Transverse colon (tissue), 4 donors: ENCODE data around the gene DNAJC5. TPM values are rescaled to one million over a fixed set of nuclear protein-coding genes. Genes with fewer than 3 reads are reported as not detected.
"Not testable (repeated sequence)": the region's sequence is repeated elsewhere in the genome, so short reads cannot be mapped to it uniquely, and the experiment has no call there.

ENCODE experiments used
- DNase-seq: peaks from one replicate; pipeline ENCODE4 v3.0.0-alpha.2; 2019
- H3K27ac ChIP-seq, 4 donors: fragments of 200-600 bp; sonication (generic); 2 replicates each; pipeline ENCODE4 v1.5.1; 2016 to 2018; ENCODE audit warnings: inconsistent platforms in 4 of 4
- H3K27me3 ChIP-seq: fragments of 200-600 bp; sonication (generic); 2 replicates; pipeline ENCODE4 v1.5.1; 2017; ENCODE audit warnings: inconsistent platforms
- H3K36me3 ChIP-seq, 4 donors: fragments of 200-600 bp; sonication (generic); 2 replicates each; pipeline ENCODE4 v1.5.1; 2017 to 2019; ENCODE audit warnings: inconsistent platforms in 4 of 4
- H3K4me1 ChIP-seq, 4 donors: fragments of 200-600 bp; sonication (generic); 2 replicates each; pipeline ENCODE4 v1.5.1; 2017 to 2020; ENCODE audit warnings: inconsistent platforms in 4 of 4
- H3K4me3 ChIP-seq, 4 donors: fragments of 200-600 bp; sonication (generic); 1 replicate in 1 of 4; 2 replicates in 3 of 4; pipeline versions ENCODE4 v1.5.1 to v1.6.1; 2017 to 2019; ENCODE audit warnings: inconsistent platforms in 4 of 4
- H3K9me3 ChIP-seq, 2 donors: fragments of 200-600 bp; sonication (generic); 2 replicates each; pipeline ENCODE4 v1.5.1; 2017 to 2019; ENCODE audit warnings: inconsistent platforms in 2 of 2
- EP300 ChIP-seq: sonication (generic); formaldehyde crosslinking; IDR thresholded peaks from one replicate; pipeline ENCODE4 v1.6.1; 2017; ENCODE audit warnings: antibody characterized with exemption, low read depth
- POLR2A ChIP-seq: fragments of 450-650 bp; IDR thresholded peaks from one replicate; pipeline ENCODE4 v1.6.1; 2016; ENCODE audit warnings: antibody characterized with exemption, mild to moderate bottlenecking, moderate library complexity
- POLR2AphosphoS5 ChIP-seq, 3 donors: sonication (generic); formaldehyde crosslinking; IDR thresholded peaks; one replicate each; pipeline ENCODE4 v1.6.1; 2016; ENCODE audit warnings: antibody characterized with exemption in 3 of 3
- WGBS, 2 donors: methylation state at CpG; one replicate each; pipeline ENCODE4 v1.1.5; 2018; ENCODE audit warnings: low coverage in 1 of 2; 5-methylcytosine and 5-hydroxymethylcytosine counted together
- in situ Hi-C, 4 donors: fragments of 200-750 bp; cut with MboI; loops; one replicate each; pipeline versions ENCODE4 v1.15.0 to v1.15.1; 2017; ENCODE audit warnings: low sequenced_read_pairs in 3 of 4, low pct_ligation_motif_present in 1 of 4, low pct_unique_long_range_greater_than_20kb in 1 of 4
- intact Hi-C: fragments of 100-400 bp; cut with DNase I; formaldehyde crosslinking; loops from one replicate; pipeline ENCODE4 v1.15.1; 2023; ENCODE audit warnings: low total_unique reads
- total RNA-seq, 4 donors: library from RNA; depleted of rRNA; stranded (reverse); fragments of >200 nt; gene quantifications; one replicate each; pipeline ENCODE4 v1.1.0, GENCODE V29; 2016
- TF ChIP-seq, protein P1 (sequence below), 5 experiments: fragments of 200-600 bp in 3 of 5; fragments of 450-650 bp in 2 of 5; sonication (generic) in 3 of 5; IDR thresholded peaks; 1 replicate in 2 of 5; 2 replicates in 3 of 5; pipeline ENCODE4 v1.5.1; 2016 to 2017; ENCODE audit warnings: antibody characterized with exemption in 5 of 5, inconsistent platforms in 3 of 5, mild to moderate bottlenecking in 2 of 5, moderate library complexity in 1 of 5

DNAJC5 gene
- total RNA-seq, 4 donors from 2014 or later = 59.9 to 77.3 (median 71.4) TPM

- in situ Hi-C loops = no loop called here
Observed at GRCh38 chr20:63847237-63848002, 47.5 kb upstream of the DNAJC5 start.

GRCh38 chr20:63848003-63848911, 46.7 kb upstream of the DNAJC5 start:
- H3K27me3 ChIP-seq = peaks cover 56% of the 10 kb centered on the region
- no peak overlapping the region for H3K4me3 ChIP-seq
- H3K4me1 ChIP-seq = peaks cover 5 to 17% (median 7%) of the 10 kb centered on the region in 4 donors
- H3K9me3 ChIP-seq = no peaks in the 10 kb centered on the region
- intact Hi-C loops (no loop called here), in situ Hi-C loops (no loop called here)
- H3K27ac ChIP-seq = peak overlapping the region in 3 of 4 donors; percentile 10 to 32 (median 25)
- 68% methylated on average over 27 of the region's 28 CpGs; no CpG with 5 or more reads in 1 of the 2 donors for WGBS, 2 donors
- no peaks in the 10 kb centered on the region for H3K36me3 ChIP-seq
- TF ChIP-seq, protein P1, sequence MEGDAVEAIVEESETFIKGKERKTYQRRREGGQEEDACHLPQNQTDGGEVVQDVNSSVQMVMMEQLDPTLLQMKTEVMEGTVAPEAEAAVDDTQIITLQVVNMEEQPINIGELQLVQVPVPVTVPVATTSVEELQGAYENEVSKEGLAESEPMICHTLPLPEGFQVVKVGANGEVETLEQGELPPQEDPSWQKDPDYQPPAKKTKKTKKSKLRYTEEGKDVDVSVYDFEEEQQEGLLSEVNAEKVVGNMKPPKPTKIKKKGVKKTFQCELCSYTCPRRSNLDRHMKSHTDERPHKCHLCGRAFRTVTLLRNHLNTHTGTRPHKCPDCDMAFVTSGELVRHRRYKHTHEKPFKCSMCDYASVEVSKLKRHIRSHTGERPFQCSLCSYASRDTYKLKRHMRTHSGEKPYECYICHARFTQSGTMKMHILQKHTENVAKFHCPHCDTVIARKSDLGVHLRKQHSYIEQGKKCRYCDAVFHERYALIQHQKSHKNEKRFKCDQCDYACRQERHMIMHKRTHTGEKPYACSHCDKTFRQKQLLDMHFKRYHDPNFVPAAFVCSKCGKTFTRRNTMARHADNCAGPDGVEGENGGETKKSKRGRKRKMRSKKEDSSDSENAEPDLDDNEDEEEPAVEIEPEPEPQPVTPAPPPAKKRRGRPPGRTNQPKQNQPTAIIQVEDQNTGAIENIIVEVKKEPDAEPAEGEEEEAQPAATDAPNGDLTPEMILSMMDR (IDR thresholded peaks at IDR 0.05) = no peak
- TF ChIP-seq POLR2A (no peak), EP300 (no peak), POLR2AphosphoS5 (IDR thresholded peaks at IDR 0.05) (no peak)
- DNase-seq = no peak

More at GRCh38 chr20:63847237-63848002, 47.5 kb upstream of the DNAJC5 start:
- intact Hi-C loops = loop anchor here (1.0 kb wide), 1 partner anchor 39 kb away; no protein-coding TSS in a partner anchor
- Histone ChIP-seq H3K36me3 (no peaks in the 10 kb centered on the region), H3K4me3 (no peak overlapping the region), H3K27me3 (peaks cover 54% of the 10 kb centered on the region), H3K4me1 (peaks cover 5 to 17% (median 7%) of the 10 kb centered on the region in 4 donors), H3K9me3 (no peaks in the 10 kb centered on the region), H3K27ac (peak overlapping the region in 3 of 4 donors; percentile 10 to 32 (median 25))
- DNase-seq = no peak
- WGBS, 2 donors = 36% methylated on average over 16 of the region's 16 CpGs; no CpG with 5 or more reads in 1 of the 2 donors
- TF ChIP-seq POLR2A = no peak
- TF ChIP-seq EP300 = no peak
- TF ChIP-seq, protein P1 (IDR thresholded peaks at IDR 0.05) = no peak
- TF ChIP-seq POLR2AphosphoS5 (IDR thresholded peaks at IDR 0.05) = no peak

- H3K4me1 ChIP-seq = peaks cover 20 to 42% (median 25%) of the 10 kb centered on the region in 4 donors
- H3K36me3 ChIP-seq = no peaks in the 10 kb centered on the region
- peaks cover 57% of the 10 kb centered on the region for H3K27me3 ChIP-seq
- in situ Hi-C loops = no loop called here
- no peak for TF ChIP-seq EP300
- TF ChIP-seq POLR2AphosphoS5 (IDR thresholded peaks at IDR 0.05) = no peak
- TF ChIP-seq, protein P1 (IDR thresholded peaks at IDR 0.05) = no peak
- H3K27ac ChIP-seq = no peak overlapping the region
- H3K9me3 ChIP-seq = no peaks in the 10 kb centered on the region
- intact Hi-C loops = no loop called here
- 67 to 70% methylated on average over 7 to 27 of the region's 27 CpGs for WGBS, 2 donors
- DNase-seq = peak; percentile 63
- H3K4me3 ChIP-seq = no peak overlapping the region
Observed at GRCh38 chr20:63850689-63851547, 44.0 kb upstream of the DNAJC5 start.

DNA sequence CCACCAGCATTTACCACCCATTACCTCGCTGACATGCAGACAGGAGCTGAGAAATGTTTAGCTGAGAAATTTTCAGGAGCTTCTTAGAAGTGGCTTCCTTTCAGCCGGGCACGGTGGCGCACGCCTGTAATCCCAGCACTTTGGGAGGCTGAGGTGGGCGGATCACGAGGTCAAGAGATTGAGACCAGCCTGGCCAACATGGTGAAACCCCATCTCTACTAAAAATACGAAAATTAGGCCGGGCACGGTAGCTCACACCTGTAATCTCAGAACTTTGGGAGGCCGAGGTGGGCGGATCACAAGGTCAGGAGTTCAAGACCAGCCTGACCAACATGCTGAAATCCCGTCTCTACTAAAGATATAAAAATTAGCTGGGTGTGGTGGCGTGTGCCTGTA, 43.4 kb upstream of the DNAJC5 start:
- H3K27me3 ChIP-seq = peaks cover 57% of the 10 kb centered on the region
- H3K9me3 ChIP-seq, in situ Hi-C loops, H3K36me3 ChIP-seq, intact Hi-C loops, DNase-seq, H3K27ac ChIP-seq, H3K4me3 ChIP-seq: not testable (repeated sequence)
- peaks cover 15 to 37% (median 19%) of the 10 kb centered on the region in 4 donors for H3K4me1 ChIP-seq
- 82 to 84% methylated on average over 5 to 14 of the region's 14 CpGs for WGBS, 2 donors

DNA sequence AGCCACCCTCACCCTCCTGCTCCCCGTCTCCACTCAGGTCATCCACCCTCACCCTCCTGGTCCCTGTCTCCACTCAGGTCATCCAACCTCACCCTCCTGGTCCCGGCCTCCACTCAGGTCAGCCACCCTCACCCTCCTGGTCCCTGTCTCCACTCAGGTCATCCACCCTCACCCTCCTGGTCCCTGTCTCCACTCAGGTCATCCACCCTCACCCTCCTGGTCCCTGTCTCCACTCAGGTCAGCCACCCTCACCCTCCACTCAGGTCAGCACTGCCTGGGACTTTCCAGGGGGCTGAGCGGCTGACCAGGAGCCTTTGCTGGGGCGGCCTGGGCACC, 41.2 kb upstream of the DNAJC5 start:
- peak overlapping the region; percentile 45 to 71 (median 54) for H3K27ac ChIP-seq
- in situ Hi-C loops, H3K4me3 ChIP-seq, H3K36me3 ChIP-seq, H3K9me3 ChIP-seq, DNase-seq, intact Hi-C loops: not testable (repeated sequence)
- WGBS, 2 donors = 40 to 64% methylated on average over 1 to 4 of the region's 4 CpGs
- H3K27me3 ChIP-seq = peaks cover 62% of the 10 kb centered on the region
- peaks cover 18 to 38% (median 23%) of the 10 kb centered on the region in 4 donors for H3K4me1 ChIP-seq
